Muscle layer of duodenum (tissue), 2 donors: ENCODE measurements around the gene ADAP1.
"Not testable (repeated sequence)": the region's sequence is repeated elsewhere in the genome, so short reads cannot be mapped to it uniquely, and the experiment has no call there.

Experiments
- H3K27ac ChIP-seq: one replicate; pipeline ENCODE4 v1.7.0; 2013; ENCODE audit warnings: mild to moderate bottlenecking, low read length
- H3K27me3 ChIP-seq: one replicate; pipeline ENCODE4 v1.7.0; 2013; ENCODE audit warnings: low read depth, mild to moderate bottlenecking, control low read depth, low read length
- H3K36me3 ChIP-seq, 2 donors: one replicate each; pipeline ENCODE4 v1.7.0; 2013; ENCODE audit warnings: low read length in 2 of 2, control low read depth in 1 of 2, mild to moderate bottlenecking in 1 of 2; ENCODE audit not compliant: insufficient read depth in 2 of 2, control insufficient read depth in 1 of 2
- H3K4me1 ChIP-seq, 2 donors: one replicate each; pipeline ENCODE4 v1.7.0; 2013; ENCODE audit warnings: low read length in 2 of 2, mild to moderate bottlenecking in 2 of 2, control low read depth in 1 of 2, moderate library complexity in 1 of 2; ENCODE audit not compliant: insufficient read depth in 2 of 2, control insufficient read depth in 1 of 2
- H3K4me3 ChIP-seq, 2 donors: one replicate each; pipeline ENCODE4 v1.7.0; 2013; ENCODE audit warnings: low read length in 2 of 2, low read depth in 1 of 2, mild to moderate bottlenecking in 1 of 2
- H3K9me3 ChIP-seq, 2 donors: one replicate each; pipeline ENCODE4 v1.7.0; 2013; ENCODE audit warnings: low read length in 2 of 2, control low read depth in 1 of 2, mild to moderate bottlenecking in 1 of 2; ENCODE audit not compliant: control insufficient read depth in 1 of 2
- donor health status: healthy.

Gene ADAP1

DNA sequence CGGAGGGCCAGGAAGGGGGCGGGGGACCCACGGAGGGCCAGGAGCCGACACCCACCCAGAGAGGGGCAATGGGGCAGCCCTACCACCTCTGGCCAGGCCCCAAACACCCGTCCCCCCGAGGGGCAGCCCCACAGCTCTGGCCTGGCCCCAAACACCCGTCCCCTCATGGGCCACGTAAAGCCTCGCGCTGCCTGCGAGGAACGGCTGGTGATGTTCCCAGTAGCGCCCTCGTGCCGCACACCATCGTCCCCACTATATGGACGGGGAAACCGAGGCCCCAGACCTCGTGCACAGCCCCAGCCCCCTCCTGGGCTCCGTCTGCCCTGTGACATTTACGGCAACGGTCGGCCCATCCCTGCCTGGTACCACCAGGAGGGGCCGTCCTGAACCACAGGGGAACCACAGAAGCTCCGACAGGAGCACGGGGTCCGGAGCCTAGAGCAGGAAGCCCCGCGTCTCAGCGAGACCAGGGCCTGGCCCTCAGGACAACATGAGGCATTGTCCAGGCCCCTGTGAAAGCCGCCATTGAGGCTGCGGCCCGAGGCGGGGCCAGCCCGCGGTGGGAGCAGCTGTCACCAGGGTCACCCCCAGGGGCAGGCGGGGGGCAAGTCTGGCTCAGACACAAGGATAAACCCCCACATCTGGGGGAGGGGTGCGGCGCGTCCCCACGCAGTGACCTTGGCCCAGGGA is 42.5 kb downstream of the ADAP1 start:
- Histone ChIP-seq H3K36me3 (no peaks in the 10 kb centered on the region), H3K27ac (no peak overlapping the region), H3K27me3 (no peaks in the 10 kb centered on the region), H3K9me3 (no peaks in the 10 kb centered on the region), H3K4me3 (no peak overlapping the region), H3K4me1 (peaks cover 0 to 19% of the 10 kb centered on the region in 2 donors)

DNA sequence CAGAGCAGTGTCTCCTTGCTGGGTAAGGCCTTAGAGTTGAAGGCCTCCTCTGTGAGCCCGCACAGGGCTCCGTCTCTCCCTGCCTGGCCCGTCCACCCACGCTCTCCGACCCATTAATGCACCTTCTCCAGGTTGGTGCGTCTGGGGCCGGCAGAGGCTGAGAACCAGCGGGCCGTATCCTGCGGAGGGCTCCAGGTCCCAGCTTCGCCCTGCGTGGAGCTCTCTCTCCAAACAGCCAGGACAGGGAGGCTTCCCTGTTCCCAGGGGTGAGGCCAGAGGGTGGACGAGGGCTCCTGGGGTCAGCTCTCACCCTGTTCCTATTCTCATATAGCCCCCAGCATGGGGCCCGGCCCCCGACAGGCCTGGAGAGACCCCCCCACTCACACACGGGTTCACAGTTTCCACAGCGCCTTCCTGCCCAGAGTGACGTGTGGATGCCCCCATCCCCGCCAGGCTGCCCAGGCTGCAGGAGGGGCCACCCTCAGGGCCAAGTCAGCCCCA is 43.5 kb downstream of the ADAP1 start:
- Histone ChIP-seq H3K9me3 (no peaks in the 10 kb centered on the region), H3K4me1 (peaks cover 0 to 12% of the 10 kb centered on the region in 2 donors), H3K4me3 (no peak overlapping the region), H3K36me3 (no peaks in the 10 kb centered on the region), H3K27me3 (no peaks in the 10 kb centered on the region), H3K27ac (no peak overlapping the region)

DNA sequence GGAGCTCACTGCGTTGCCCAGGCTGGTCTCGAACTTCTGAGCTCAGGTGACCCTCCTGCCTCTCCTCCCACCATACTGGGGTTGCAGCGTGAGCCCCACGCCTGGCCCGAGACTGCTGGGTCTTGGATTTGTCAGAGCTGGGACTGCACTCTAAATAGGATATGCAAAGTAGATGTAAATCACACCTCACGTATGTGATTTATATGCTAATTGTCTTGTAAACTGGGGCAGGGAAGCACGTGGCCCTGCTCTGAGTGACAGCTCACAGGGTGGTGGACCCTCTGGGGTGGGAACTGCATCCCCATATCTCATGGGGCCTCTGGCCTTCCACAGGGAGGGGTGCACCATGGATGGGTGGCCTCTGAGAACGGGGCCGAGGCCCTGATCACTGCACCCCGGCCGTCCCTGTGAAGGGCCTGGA is 44.0 kb downstream of the ADAP1 start:
- Histone ChIP-seq H3K9me3 (no peaks in the 10 kb centered on the region), H3K27ac (no peak overlapping the region)

DNA sequence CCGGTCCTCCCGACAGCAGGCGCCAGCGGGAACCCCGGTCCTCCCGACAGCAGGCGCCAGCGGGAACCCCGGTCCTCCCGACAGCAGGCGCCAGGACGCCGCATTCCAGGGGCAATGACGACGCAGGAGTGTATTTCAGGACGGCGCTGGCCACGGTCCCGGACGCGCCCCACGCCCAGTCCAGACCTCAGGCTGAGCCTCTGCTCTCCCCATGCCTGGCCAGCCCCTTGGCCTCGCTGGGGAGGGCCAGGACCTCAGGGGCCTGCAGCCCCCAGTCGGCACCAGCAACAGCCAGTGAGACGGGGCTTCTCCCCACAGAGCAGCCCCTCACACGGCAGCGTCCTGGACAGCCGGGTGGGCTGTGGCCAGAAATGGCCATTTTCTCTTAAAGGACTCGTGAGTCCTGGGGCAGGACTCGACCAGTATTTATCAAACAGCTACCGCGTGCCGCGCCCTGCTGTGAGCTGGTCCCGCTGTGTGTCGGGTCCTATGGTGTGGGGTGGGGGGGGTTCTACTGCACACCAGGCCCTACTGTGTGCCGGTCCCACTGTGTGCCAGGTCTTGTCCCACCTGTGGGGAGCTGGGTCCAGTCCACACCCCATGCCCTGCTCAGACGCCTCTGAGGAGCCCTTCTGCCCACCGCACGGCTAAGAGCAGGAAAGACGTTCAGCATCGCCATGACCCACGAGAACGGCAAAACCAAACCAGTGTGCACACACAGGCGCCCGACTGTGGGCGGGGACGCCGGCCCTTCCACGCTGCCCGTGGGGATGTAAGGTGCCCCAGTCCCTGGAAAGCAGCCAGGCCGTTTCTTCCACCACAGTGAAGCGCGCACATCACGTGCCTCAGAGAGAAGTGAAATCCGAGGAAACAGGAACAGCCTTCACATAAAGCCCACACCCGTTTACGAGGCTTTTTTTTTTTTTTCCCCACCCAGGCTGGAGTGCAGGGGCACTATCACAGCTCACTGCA is 44.8 kb downstream of the ADAP1 start:
- Histone ChIP-seq H3K36me3 (no peaks in the 10 kb centered on the region), H3K27ac (no peak overlapping the region), H3K4me3 (peak overlapping the region in 1 of 2 donors; percentile 54), H3K27me3 (no peaks in the 10 kb centered on the region), H3K9me3 (no peaks in the 10 kb centered on the region), H3K4me1 (peaks cover 0 to 12% of the 10 kb centered on the region in 2 donors)

More for the DNA sequence above, 44.0 kb downstream of the ADAP1 start:
- Histone ChIP-seq H3K4me1 (peaks cover 0 to 12% of the 10 kb centered on the region in 2 donors), H3K27me3 (no peaks in the 10 kb centered on the region), H3K4me3 (no peak overlapping the region), H3K36me3 (no peaks in the 10 kb centered on the region)

DNA sequence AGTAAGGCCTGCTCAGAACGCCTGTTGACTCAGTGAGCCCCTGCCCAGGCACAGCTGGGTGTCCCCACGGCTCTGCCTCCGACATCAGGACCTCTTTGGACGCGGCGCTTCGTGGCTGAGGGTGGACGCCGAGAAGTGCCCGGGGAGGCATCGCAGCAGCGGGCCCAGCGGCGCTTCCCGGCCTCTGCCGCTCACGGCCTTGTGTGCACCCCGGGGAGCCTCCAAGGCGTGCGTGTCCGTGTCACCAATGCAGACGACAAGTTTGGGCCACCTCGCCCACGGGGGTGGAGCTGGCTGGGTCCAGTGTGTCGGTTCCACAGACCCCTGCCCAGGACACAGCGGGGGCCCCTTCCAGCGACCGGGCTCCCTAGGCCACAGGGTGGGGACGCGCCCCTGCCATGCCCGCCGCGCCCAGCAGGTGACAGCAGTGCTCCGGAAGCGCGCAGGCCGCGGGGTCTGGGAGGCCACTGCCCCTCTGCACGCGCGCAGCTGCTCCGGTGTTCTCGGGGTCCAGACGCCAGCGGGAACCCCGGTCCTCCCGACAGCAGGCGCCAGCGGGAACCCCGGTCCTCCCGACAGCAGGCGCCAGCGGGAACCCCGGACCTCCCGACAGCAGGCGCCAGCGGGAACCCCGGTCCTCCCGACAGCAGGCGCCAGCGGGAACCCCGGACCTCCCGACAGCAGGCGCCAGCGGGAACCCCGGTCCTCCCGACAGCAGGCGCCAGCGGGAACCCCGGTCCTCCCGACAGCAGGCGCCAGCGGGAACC is 45.7 kb downstream of the ADAP1 start:
- not testable (repeated sequence) for H3K27ac ChIP-seq, H3K36me3 ChIP-seq
- H3K4me3 ChIP-seq = peak overlapping the region in 1 of 2 donors; percentile 54

DNA sequence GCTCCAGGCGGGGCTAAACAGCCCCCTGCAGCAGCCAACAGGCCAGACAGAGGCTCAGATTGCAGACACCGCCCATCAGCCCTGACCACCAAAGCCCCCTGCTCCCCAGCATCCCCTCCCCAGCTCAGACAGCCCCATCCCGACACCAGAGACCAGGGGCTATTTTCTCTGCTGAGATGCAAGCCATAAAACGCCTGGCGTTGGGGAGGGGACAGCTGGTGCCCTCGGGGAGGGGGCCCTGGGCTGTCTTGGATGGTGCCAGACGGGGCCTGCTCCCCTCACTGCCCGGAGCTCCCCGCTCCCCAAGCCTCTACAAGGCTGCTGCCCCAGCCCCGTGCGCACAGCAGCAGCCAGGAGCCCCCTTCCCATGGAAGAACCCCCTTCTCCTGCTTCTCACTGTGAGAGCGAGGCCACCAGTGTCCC is 46.3 kb downstream of the ADAP1 start:
- Histone ChIP-seq H3K4me3 (no peak overlapping the region), H3K9me3 (no peaks in the 10 kb centered on the region), H3K4me1 (peaks cover 0 to 12% of the 10 kb centered on the region in 2 donors), H3K27ac (no peak overlapping the region), H3K27me3 (no peaks in the 10 kb centered on the region), H3K36me3 (no peaks in the 10 kb centered on the region)

More for the DNA sequence above, 45.7 kb downstream of the ADAP1 start:
- H3K4me1 ChIP-seq = peaks cover 0 to 12% of the 10 kb centered on the region in 2 donors
- H3K27me3 ChIP-seq, H3K9me3 ChIP-seq: not testable (repeated sequence)

DNA sequence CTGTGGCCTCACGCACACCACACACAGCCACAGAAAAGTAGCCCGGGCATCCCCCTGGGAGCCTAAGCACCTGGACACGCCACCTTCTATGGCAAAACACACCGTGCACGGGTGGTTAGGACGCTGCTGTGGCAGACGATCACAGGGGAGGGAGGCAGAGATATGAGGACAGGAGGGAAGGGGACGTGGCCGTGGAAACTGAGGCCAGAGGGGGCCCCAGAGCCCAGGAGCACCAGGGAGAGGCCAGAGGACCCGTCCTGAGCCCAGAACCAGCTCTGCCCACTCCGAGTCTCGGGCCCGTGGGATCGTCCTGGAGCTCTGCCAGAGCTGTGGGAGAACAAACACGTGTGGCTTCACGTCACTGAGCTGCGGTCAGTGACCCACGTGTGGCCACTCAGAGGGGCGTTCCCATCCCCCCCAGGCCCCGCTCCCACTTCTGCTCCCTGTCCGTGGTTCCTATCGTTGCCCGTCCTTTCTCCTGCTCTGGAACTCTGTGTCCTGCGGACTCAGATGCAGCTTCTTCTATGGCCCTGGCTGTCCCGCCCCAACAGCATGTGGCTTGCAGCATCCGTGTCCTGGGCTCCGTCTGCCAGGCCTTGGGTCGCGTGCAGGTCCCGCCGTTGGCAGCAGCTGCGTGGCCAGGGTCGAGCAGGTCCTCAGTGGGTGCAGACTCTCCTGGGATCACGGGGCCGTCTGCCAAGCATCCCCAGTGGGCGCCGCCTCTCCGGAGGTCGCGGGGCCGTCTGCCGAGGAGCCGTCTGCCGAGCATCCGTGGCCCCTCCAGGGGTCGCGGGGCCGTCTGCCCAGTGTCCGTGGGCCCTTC is 47.1 kb downstream of the ADAP1 start:
- Histone ChIP-seq H3K9me3 (no peaks in the 10 kb centered on the region), H3K27ac (no peak overlapping the region), H3K27me3 (no peaks in the 10 kb centered on the region), H3K4me1 (peaks cover 0 to 12% of the 10 kb centered on the region in 2 donors), H3K36me3 (no peaks in the 10 kb centered on the region), H3K4me3 (no peak overlapping the region)

DNA sequence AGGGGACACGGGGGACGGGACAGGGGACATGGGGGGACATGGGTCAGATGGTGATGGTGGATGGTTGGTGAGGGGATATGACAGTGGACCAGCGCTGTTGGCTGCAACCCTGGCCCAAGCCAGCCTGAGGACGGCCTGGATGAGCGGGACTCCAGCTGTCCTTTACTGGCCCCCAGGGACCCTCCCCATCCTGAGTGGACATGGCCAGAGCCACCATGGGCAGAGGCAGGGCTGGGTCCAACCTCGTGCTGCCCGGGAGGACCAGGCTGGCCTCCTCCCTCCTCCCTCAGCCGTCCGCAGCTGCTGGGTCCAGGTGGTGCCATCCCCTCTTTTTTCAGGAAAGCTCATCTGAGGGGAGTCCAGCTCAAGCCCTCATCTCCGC is 47.7 kb downstream of the ADAP1 start:
- peaks cover 0 to 14% of the 10 kb centered on the region in 2 donors for H3K4me1 ChIP-seq
- no peaks in the 10 kb centered on the region for H3K36me3 ChIP-seq
- H3K27me3 ChIP-seq = no peaks in the 10 kb centered on the region
- no peak overlapping the region for H3K27ac ChIP-seq
- H3K4me3 ChIP-seq = no peak overlapping the region
- H3K9me3 ChIP-seq = no peaks in the 10 kb centered on the region

DNA sequence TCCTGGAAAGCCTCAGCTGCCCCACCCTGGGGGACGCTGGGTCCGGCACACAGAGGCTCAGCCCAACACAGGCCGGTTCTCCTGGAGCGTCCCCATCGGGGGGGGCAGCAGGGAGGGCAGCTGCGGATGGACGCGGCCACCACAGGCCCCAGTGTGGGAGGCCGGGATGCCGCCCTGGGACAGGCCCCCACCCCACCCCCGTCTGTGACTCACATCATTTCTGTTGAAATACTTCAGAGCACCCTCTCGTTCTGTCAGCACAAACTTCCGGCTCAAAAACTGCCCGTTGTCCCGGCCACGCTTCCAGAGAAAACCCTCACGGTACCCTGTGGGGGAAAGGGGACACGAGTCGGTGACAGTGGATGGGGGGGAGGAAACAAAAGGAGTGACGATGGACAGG is 49.6 kb downstream of the ADAP1 start:
- no peaks in the 10 kb centered on the region for H3K9me3 ChIP-seq
- H3K27ac ChIP-seq = no peak overlapping the region
- no peak overlapping the region for H3K4me3 ChIP-seq
- H3K4me1 ChIP-seq = peaks cover 0 to 18% of the 10 kb centered on the region in 2 donors
- H3K27me3 ChIP-seq = no peaks in the 10 kb centered on the region
- H3K36me3 ChIP-seq = peaks cover 0 to 3% of the 10 kb centered on the region in 2 donors

DNA sequence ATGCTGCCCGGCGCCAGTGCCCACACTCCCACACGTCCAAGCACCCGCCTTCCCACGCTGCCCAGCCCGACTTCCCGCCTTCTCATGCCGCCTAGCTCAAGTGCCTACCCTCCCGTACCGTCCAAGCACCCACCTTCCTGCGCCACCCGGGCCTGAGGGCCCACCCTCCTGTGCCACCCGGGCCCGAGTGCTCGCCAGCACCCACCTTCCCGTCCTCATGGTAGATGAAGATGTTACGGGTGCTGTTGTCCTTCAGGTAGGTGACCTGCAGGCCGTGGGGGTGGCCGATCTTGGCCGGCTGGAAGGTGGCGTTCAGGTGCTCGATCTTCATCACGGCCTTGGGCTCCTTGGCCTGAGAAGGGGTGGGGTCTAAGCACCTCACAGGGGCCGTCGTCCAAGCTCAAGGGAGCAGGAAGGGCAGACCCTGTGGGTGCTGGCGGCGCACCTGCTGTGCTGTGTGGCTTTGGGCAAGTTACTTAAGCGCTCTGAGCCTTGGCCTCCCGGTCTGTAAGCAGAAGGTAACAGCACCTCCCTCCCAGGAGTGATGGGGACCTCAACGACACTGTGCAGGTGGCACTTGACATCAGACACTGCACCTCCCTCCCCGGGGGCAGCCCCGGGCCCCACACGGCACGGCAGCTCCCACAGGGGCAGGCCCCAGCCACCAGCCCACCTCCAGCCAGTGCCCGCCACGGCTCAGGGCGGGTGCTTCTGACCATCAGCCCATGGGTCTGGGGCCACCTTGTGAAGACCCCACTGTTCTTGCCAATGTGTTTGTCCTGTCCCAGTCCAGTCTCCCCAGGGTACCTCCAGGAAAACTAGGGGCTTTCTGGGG is 50.3 kb downstream of the ADAP1 start:
- H3K4me1 ChIP-seq = peaks cover 0 to 12% of the 10 kb centered on the region in 2 donors
- peaks cover 0 to 9% of the 10 kb centered on the region in 2 donors for H3K36me3 ChIP-seq
- no peaks in the 10 kb centered on the region for H3K27me3 ChIP-seq
- H3K9me3 ChIP-seq = no peaks in the 10 kb centered on the region
- H3K27ac ChIP-seq = no peak overlapping the region
- no peak overlapping the region for H3K4me3 ChIP-seq
